Peyer's patch (tissue), 4 donors: ENCODE results near the gene TRMT44. TPM values are rescaled to one million over a fixed set of nuclear protein-coding genes. Genes with fewer than 3 reads are reported as not detected.
"Not testable (repeated sequence)": the region's sequence is repeated elsewhere in the genome, so short reads cannot be mapped to it uniquely, and the experiment has no call there.

Source experiments
- DNase-seq, 3 donors: peaks; one replicate each; pipeline ENCODE4 v3.0.0-alpha.2; 2017 to 2019
- H3K27ac ChIP-seq, 4 donors: fragments of 200-600 bp; sonication (generic); one replicate each; pipeline ENCODE4 v1.5.1; 2016 to 2019
- H3K27me3 ChIP-seq, 2 donors: fragments of 200-600 bp; sonication (generic); one replicate each; pipeline ENCODE4 v1.5.1; 2019
- H3K36me3 ChIP-seq, 3 donors: fragments of 200-600 bp; sonication (generic); one replicate each; pipeline ENCODE4 v1.5.1; 2016 to 2019
- H3K4me1 ChIP-seq, 4 donors: fragments of 200-600 bp; sonication (generic); one replicate each; pipeline ENCODE4 v1.5.1; 2016 to 2019
- H3K4me3 ChIP-seq, 4 donors: fragments of 200-600 bp; sonication (generic); 1 replicate in 3 of 4; 2 replicates in 1 of 4; pipeline ENCODE4 v1.5.1; 2016 to 2019; ENCODE audit warnings: mild to moderate bottlenecking in 1 of 4
- H3K9me3 ChIP-seq, 4 donors: fragments of 200-600 bp; sonication (generic); one replicate each; pipeline ENCODE4 v1.5.1; 2016 to 2019; ENCODE audit warnings: mild to moderate bottlenecking in 1 of 4
- POLR2A ChIP-seq, 2 donors: fragments of 450-650 bp; IDR thresholded peaks; one replicate each; pipeline ENCODE4 v1.5.1; 2017; ENCODE audit warnings: antibody characterized with exemption in 2 of 2, mild to moderate bottlenecking in 2 of 2, moderate library complexity in 2 of 2
- total RNA-seq, 4 donors: library from RNA; depleted of rRNA; stranded (reverse); fragments of >200 nt; gene quantifications; one replicate each; pipeline ENCODE4 v1.1.0, GENCODE V29; 2016
- TF ChIP-seq, protein P1 (sequence below), 6 experiments: fragments of 450-650 bp in 4 of 6; fragments of 200-600 bp in 2 of 6; sonication (generic) in 1 of 6; IDR thresholded peaks; one replicate each; pipeline ENCODE4 v1.5.1; 2017 to 2019; ENCODE audit warnings: antibody characterized with exemption in 6 of 6, mild to moderate bottlenecking in 3 of 6, moderate library complexity in 1 of 6

The TRMT44 gene
- total RNA-seq, 4 donors from 2014 or later, result 16.8 to 31.6 (median 28.1) TPM

DNA sequence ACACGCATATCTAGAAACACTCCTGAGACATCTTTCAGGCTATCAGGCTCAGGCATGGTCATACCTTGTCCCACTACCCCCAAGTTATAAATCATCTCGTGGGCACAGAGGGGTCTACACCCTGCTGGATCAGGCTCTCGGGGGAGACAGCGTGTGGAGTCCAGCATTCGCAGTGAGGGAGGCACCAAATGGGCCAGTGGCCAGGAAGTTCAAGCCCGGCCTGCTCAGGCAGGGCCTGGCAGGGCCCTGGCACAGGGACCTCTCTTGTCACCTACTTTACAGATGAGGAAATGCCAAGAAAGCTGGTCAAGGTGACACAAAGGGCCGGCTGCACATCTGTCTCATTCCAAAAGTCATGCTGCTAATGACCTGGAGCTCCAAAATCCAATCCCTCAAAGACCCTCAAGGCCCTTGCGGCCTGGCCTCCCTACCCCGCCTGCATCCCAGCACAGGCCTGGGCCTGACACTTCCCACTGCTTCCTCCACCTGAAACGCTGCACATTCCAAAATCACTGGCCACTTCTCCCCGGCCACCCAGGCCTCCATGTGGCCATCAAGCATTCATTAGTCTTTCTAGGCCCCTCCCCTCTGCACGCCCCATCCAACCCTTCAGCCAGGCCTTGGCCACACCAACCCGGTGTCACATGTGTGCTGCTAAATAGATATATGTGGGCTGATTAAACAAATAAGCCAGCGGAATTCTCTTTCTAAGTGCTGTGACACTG is 35.6 kb upstream of the TRMT44 start:
- no peak for TF ChIP-seq POLR2A (IDR thresholded peaks at IDR 0.05)
- TF ChIP-seq, protein P1, sequence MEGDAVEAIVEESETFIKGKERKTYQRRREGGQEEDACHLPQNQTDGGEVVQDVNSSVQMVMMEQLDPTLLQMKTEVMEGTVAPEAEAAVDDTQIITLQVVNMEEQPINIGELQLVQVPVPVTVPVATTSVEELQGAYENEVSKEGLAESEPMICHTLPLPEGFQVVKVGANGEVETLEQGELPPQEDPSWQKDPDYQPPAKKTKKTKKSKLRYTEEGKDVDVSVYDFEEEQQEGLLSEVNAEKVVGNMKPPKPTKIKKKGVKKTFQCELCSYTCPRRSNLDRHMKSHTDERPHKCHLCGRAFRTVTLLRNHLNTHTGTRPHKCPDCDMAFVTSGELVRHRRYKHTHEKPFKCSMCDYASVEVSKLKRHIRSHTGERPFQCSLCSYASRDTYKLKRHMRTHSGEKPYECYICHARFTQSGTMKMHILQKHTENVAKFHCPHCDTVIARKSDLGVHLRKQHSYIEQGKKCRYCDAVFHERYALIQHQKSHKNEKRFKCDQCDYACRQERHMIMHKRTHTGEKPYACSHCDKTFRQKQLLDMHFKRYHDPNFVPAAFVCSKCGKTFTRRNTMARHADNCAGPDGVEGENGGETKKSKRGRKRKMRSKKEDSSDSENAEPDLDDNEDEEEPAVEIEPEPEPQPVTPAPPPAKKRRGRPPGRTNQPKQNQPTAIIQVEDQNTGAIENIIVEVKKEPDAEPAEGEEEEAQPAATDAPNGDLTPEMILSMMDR (IDR thresholded peaks at IDR 0.05), result no peak
- Histone ChIP-seq H3K27ac (no peak overlapping the region), H3K9me3 (no peaks in the 10 kb centered on the region), H3K36me3 (peaks cover 0 to 34% (median 0%) of the 10 kb centered on the region in 3 donors), H3K4me3 (no peak overlapping the region), H3K27me3 (no peaks in the 10 kb centered on the region), H3K4me1 (no peaks in the 10 kb centered on the region)
- DNase-seq, result no peak

DNA sequence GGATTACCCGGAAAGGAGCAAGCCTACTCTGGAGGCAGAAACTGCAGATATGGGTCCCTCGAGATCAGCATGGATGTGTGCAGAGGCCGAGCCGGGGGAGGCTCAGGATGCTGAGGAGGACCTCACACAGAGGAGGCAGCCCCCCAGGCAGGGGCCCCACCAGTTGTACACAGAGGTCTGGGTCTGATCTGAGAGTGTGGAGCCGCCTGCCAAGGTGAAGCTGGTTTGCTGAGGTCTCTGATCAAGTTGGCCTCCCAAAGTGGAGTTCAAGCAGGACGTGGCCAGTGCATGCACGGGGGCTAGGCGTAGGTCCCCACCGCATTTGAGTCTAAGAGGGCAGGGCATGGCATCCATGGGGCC is 35.1 kb upstream of the TRMT44 start:
- Histone ChIP-seq H3K27me3 (no peaks in the 10 kb centered on the region), H3K4me1 (no peaks in the 10 kb centered on the region), H3K27ac (no peak overlapping the region), H3K4me3 (no peak overlapping the region), H3K9me3 (no peaks in the 10 kb centered on the region), H3K36me3 (peaks cover 0 to 34% (median 0%) of the 10 kb centered on the region in 3 donors)
- DNase-seq, result peak in 1 of 3 donors; percentile 27
- no peak for TF ChIP-seq POLR2A (IDR thresholded peaks at IDR 0.05)
- TF ChIP-seq, protein P1 (IDR thresholded peaks at IDR 0.05), result no peak

DNA sequence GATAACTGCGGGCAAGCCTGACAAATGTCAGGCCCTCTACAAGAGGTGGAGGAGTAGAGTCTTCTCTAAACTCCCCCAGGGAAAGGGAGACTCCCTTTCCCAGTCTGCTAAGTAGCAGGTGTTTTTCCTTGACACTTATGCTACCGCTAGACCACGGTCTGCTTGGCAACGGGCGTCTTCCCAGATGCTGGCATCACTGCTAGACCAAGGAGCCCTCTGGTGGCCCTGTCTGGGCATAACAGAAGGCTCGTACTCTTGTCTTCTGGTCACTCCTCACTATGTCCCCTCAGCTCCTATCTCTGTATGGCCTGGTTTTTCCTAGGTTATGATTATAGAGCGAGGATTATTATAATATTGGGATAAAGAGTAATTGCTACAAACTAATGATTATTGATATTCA is 33.7 kb upstream of the TRMT44 start:
- DNase-seq, H3K27me3 ChIP-seq, H3K9me3 ChIP-seq, H3K27ac ChIP-seq, H3K4me1 ChIP-seq, H3K4me3 ChIP-seq: not testable (repeated sequence)
- TF ChIP-seq, protein P1 (IDR thresholded peaks at IDR 0.05), result peak in 3 of 6 experiments; percentile 29 to 39 (median 29)
- peaks cover 0 to 34% (median 0%) of the 10 kb centered on the region in 3 donors for H3K36me3 ChIP-seq

DNA sequence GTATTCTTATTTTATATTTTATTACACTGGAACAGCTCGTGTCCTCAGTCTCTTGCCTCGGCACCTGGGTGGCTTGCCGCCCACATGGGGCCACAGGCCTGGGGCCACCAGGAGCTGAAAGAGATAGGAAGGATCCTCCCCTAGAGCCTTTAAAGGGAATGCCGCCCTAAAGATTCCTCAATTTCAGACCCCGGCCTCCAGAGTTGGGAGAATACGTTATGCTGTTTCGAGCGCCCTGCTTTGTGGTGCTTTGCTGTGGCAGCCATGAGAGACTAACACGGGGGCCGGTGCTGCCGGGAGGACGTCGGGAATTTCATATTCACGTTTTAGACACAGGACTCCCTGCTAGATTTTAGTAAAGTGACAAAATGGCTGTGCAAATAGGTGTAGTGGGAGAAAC is 33.3 kb upstream of the TRMT44 start:
- Histone ChIP-seq H3K4me3 (no peak overlapping the region), H3K27me3 (no peaks in the 10 kb centered on the region), H3K27ac (no peak overlapping the region), H3K36me3 (peaks cover 0 to 34% (median 0%) of the 10 kb centered on the region in 3 donors), H3K4me1 (no peaks in the 10 kb centered on the region), H3K9me3 (no peaks in the 10 kb centered on the region)
- DNase-seq, result no peak
- TF ChIP-seq POLR2A (IDR thresholded peaks at IDR 0.05), result no peak
- TF ChIP-seq, protein P1 (IDR thresholded peaks at IDR 0.05), result no peak

DNA sequence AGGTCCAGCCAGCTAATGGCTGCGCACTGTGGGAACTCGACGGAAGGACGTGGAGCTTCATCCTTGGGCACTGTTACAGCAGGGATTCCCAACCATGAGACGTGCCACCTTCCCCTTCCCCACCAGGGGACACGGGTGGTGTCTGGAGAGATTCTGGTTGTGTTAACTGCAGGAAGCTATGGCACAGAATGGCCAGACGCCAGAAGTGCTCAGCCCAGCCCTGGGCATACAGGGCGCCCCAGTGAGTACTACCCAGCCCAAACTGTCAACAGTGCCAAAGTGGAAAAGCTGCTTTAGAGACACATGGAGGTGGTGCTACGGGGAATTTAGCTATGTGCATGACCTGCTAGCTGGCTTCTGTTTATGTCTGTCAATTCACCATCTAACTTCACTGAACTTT is 32.8 kb upstream of the TRMT44 start:
- peaks cover 0 to 34% (median 0%) of the 10 kb centered on the region in 3 donors for H3K36me3 ChIP-seq
- no peak overlapping the region for H3K4me3 ChIP-seq
- no peaks in the 10 kb centered on the region for H3K27me3 ChIP-seq
- H3K27ac ChIP-seq, result no peak overlapping the region
- H3K9me3 ChIP-seq, result no peaks in the 10 kb centered on the region
- DNase-seq, result no peak
- TF ChIP-seq, protein P1 (IDR thresholded peaks at IDR 0.05), result no peak
- TF ChIP-seq POLR2A (IDR thresholded peaks at IDR 0.05), result no peak
- no peaks in the 10 kb centered on the region for H3K4me1 ChIP-seq
